Esophagus squamous epithelium (tissue), 4 donors: ENCODE measurements around the gene SLX9.

ENCODE experiments used
- CTCF ChIP-seq, 6 experiments: fragments of 450-650 bp in 4 of 6; fragments of 200-600 bp in 2 of 6; sonication (generic) in 2 of 6; IDR thresholded peaks; one replicate each; pipeline ENCODE4 v1.5.1; 2016 to 2019; ENCODE audit warnings: antibody characterized with exemption in 6 of 6, mild to moderate bottlenecking in 4 of 6, moderate library complexity in 4 of 6
- POLR2A ChIP-seq, 4 donors: fragments of 450-650 bp; IDR thresholded peaks; one replicate each; pipeline ENCODE4 v1.6.1; 2017; ENCODE audit warnings: antibody characterized with exemption in 4 of 4, mild to moderate bottlenecking in 4 of 4, moderate library complexity in 3 of 4

DNA sequence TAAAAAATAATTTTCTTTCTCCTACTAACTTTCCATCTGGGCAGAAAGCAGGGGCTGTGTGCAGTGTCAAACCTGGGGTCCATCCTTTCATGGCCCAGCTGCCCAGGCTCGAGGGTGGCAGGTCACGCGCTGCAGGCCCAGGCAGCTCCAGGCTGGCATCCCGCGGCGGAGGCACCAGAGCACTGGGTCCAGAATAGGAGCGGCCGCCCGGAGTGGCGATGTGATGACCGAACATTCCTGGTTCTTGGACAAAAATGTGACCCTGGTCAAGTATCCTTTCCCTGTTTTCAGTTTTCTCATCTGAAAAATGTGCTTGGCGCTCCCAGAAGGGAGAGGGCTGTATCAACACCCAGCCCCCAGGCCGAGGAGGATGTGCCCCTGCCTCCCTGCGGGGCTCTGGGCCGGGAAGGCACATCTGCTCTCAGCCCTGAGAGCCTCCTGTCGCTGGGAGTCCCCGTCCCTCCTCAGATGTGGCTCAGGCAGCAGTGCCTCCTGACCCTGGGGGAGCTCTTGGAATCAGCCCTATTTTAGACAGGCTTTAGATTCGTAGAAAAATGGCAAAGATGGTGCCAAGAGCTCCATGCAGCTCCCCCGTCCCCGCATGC, 29.3 kb downstream of the SLX9 start:
- TF ChIP-seq CTCF (IDR thresholded peaks at IDR 0.05) = no peak
- TF ChIP-seq POLR2A (IDR thresholded peaks at IDR 0.05) = no peak
